ENCODE measurements around the gene NHEJ1.

NHEJ1 gene

GRCh38 chr2:219182331-219183150 is 21.9 kb upstream of the NHEJ1 start:
- no peak for DNase-seq
- ATAC-seq, result no peak

GRCh38 chr2:219181531-219181930 is 20.9 kb upstream of the NHEJ1 start:
- DNase-seq (no peak), ATAC-seq (no peak)

- DNase-seq (no peak), ATAC-seq (no peak)
Measured at GRCh38 chr2:219180961-219181360, 20.3 kb upstream of the NHEJ1 start.

- ATAC-seq, result no peak
- no peak for DNase-seq
Measured at GRCh38 chr2:219179601-219180465, 19.2 kb upstream of the NHEJ1 start.

- DNase-seq (peak; percentile 58), ATAC-seq (no peak)
Measured at GRCh38 chr2:219178377-219179175, 18.0 kb upstream of the NHEJ1 start.

- peak; percentile 83 for DNase-seq
- ATAC-seq, result peak; percentile 59
Measured at GRCh38 chr2:219177552-219178376, 17.1 kb upstream of the NHEJ1 start, which contains the start of gene RETREG2. RETREG2 (plus strand) TSS chr2:219178275; CDS start chr2:219178353, 78 bp downstream.

- peak; percentile 93 for DNase-seq
Measured at GRCh38 chr2:219176818-219177551, 16.4 kb upstream of the NHEJ1 start, which contains the start of gene CNPPD1. CNPPD1 (minus strand) TSS chr2:219176925; CDS start chr2:219176828, 97 bp downstream.

GRCh38 chr2:219175928-219176817 is 15.6 kb upstream of the NHEJ1 start:
- DNase-seq (peak; percentile 55), ATAC-seq (peak; percentile 12)

More at GRCh38 chr2:219176818-219177551, 16.4 kb upstream of the NHEJ1 start, which contains the start of gene CNPPD1:
- ATAC-seq, result peak; percentile 87

- DNase-seq (no peak), ATAC-seq (no peak)
Measured at GRCh38 chr2:219175486-219175885, 14.9 kb upstream of the NHEJ1 start.

GRCh38 chr2:219174801-219175200 is 14.2 kb upstream of the NHEJ1 start:
- DNase-seq, result no peak
- ATAC-seq, result no peak

GRCh38 chr2:219174146-219174545 is 13.5 kb upstream of the NHEJ1 start:
- ATAC-seq (no peak), DNase-seq (no peak)

GRCh38 chr2:219173176-219173575 is 12.6 kb upstream of the NHEJ1 start:
- ATAC-seq (no peak), DNase-seq (no peak)

- DNase-seq (no peak), ATAC-seq (no peak)
Measured at GRCh38 chr2:219172231-219173154, 11.9 kb upstream of the NHEJ1 start.

- DNase-seq (peak; percentile 36), ATAC-seq (peak; percentile 41)
Measured at GRCh38 chr2:219171231-219171651, 10.6 kb upstream of the NHEJ1 start.

GRCh38 chr2:219169930-219170654 is 9.5 kb upstream of the NHEJ1 start, which contains the start of gene SLC23A3:
SLC23A3 (minus strand) TSS chr2:219170029; CDS start chr2:219169984, 45 bp downstream.
- DNase-seq (no peak), ATAC-seq (no peak)

GRCh38 chr2:219168932-219169331 is 8.3 kb upstream of the NHEJ1 start:
- DNase-seq (no peak), ATAC-seq (no peak)

GRCh38 chr2:219168526-219168925 is 7.9 kb upstream of the NHEJ1 start:
- ATAC-seq, result no peak
- DNase-seq, result no peak
